ENCODE measurements around the gene MAGOH. TPM values are rescaled to one million over a fixed set of nuclear protein-coding genes. Genes with fewer than 3 reads are reported as not detected.
"Not testable (repeated sequence)": the region's sequence is repeated elsewhere in the genome, so short reads cannot be mapped to it uniquely, and the experiment has no call there.

The MAGOH gene
- total and polyA plus RNA-seq, 2 donors (not counting 1 experiment from before 2014, with no cell fraction given), result 10.8 to 45.6 TPM

DNA sequence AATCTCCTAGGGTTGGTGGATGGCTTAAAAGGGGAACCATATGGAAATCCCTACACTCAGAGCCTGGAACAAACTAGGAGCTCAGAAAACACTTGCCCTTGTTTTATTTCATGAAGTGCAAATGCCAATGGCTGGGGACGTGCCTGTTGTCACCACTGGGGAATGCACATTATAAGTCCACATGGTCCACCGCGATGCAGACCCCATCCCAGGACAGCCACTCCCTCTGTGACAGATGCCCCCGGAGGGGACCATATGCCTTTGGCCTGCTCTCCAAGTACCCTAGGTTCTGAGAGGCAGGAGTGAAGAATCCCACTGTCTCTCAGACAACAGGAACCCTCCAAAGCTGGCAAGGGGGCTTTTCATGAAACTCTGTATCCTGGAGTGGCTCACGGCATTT lies 47.2 kb upstream of the MAGOH start:
- intact Hi-C loops (cut with micrococcal nuclease), result no loop called here
- H3K79me2 ChIP-seq (ENCODE audit: control insufficient read depth, insufficient read depth, low read length), result no peaks in the 10 kb centered on the region
- H4K20me1 ChIP-seq (ENCODE audit: control insufficient read depth, insufficient read depth, low read length, poor library complexity, severe bottlenecking), result no peaks in the 10 kb centered on the region
- H3K27me3 ChIP-seq (replicated peaks in 1 of 4; ENCODE audit: control extremely low read depth in 1 of 4, control insufficient read depth in 3 of 4, insufficient read depth in 4 of 4, low read length in 3 of 4), result no peaks in the 10 kb centered on the region
- CTCF ChIA-PET, result interaction anchor here (0.8 kb wide), 1 partner anchor 108 kb away, joined by 4 read pairs; no protein-coding TSS in a partner anchor
- POLR2A ChIA-PET, result no interaction called here
- no peak overlapping the region for H3K27ac Mint-ChIP-seq
- H3K27me3 Mint-ChIP-seq, result no peaks in the 10 kb centered on the region
- H3K9me3 ChIP-seq (ENCODE audit: control extremely low read depth in 1 of 3, control insufficient read depth in 2 of 3, insufficient read depth in 1 of 3, low read length in 2 of 3), result no peaks in the 10 kb centered on the region
- H2AFZ ChIP-seq (ENCODE audit: insufficient read depth, low read depth, low read length, poor library complexity, severe bottlenecking), result no peak overlapping the region
- peaks cover 0 to 3% of the 10 kb centered on the region in 2 experiments for H3K36me3 ChIP-seq (replicated peaks in 1 of 2; ENCODE audit: control extremely low read depth in 1 of 2, control insufficient read depth in 1 of 2, extremely low read depth in 1 of 2, insufficient read depth in 2 of 2, low read length in 1 of 2)
- ATAC-seq (ENCODE audit: low read depth) (no peak), DNase-seq (no peak)
- H3K4me3 Mint-ChIP-seq, result no peak overlapping the region
- no peak overlapping the region for H3K4me2 ChIP-seq (replicated peaks; ENCODE audit: low read depth, low read length, poor library complexity, severe bottlenecking)
- TF ChIP-seq, protein P1, sequence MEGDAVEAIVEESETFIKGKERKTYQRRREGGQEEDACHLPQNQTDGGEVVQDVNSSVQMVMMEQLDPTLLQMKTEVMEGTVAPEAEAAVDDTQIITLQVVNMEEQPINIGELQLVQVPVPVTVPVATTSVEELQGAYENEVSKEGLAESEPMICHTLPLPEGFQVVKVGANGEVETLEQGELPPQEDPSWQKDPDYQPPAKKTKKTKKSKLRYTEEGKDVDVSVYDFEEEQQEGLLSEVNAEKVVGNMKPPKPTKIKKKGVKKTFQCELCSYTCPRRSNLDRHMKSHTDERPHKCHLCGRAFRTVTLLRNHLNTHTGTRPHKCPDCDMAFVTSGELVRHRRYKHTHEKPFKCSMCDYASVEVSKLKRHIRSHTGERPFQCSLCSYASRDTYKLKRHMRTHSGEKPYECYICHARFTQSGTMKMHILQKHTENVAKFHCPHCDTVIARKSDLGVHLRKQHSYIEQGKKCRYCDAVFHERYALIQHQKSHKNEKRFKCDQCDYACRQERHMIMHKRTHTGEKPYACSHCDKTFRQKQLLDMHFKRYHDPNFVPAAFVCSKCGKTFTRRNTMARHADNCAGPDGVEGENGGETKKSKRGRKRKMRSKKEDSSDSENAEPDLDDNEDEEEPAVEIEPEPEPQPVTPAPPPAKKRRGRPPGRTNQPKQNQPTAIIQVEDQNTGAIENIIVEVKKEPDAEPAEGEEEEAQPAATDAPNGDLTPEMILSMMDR (IDR thresholded peaks at IDR 0.05), result no peak
- no peak for TF ChIP-seq EZH2 (IDR thresholded peaks at IDR 0.05; ENCODE audit: borderline replicate concordance, insufficient read depth, low read depth, low read length, poor library complexity, severe bottlenecking)
- H3K4me3 ChIP-seq (ENCODE audit: control extremely low read depth in 1 of 5, extremely low read depth in 1 of 5, insufficient read depth in 1 of 5, low read depth in 2 of 5, low read length in 4 of 5), result no peak overlapping the region
- no peaks in the 10 kb centered on the region for H3K4me1 ChIP-seq (ENCODE audit: control insufficient read depth in 2 of 2, insufficient read depth in 2 of 2, low read length in 2 of 2)
- no peaks in the 10 kb centered on the region for H3K4me1 Mint-ChIP-seq
- no peak overlapping the region for H3K27ac ChIP-seq (ENCODE audit: low read length in 2 of 2)
- no peaks in the 10 kb centered on the region for H3K9me3 Mint-ChIP-seq (ENCODE audit: insufficient read depth)
- H3K9ac ChIP-seq (ENCODE audit: low read length), result no peak overlapping the region
- 97% methylated on average over 3 of the region's 5 CpGs for WGBS (ENCODE audit: insufficient coverage)

DNA sequence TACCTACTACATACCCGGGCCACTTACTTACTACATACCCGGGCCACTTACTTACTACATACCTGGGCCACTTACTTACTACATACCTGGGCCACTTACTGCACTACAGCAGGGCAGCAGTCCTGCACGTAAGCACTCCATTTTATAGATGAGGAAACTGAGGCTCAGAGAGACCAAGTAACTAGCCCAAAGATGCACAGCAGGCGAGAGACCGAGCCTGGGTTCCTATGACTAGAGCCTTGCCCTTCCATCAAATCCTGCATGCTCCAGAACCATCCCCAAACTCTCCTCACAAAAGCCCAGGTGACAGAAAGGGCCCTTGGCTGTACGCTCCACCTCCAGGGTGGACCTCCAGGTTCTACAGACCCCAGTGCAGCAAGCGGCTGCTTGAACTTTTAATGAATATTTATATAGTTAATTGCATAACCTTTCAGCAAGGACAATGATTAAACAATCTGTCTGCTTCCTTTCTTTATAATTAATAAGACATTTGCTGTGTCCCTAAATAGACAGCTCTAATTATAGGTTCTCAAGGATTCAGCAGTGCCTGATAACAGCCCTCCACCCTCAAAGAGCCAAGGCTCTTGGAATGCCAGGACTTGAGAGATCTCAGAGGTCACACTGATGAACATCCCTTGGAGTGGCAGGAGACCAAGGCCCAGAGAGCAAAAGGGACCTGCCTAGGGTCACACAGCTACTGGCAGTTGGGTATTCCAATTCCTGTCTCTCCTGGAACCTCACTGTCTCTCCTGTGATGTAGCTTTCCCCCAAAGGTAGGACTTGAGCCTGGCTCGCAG lies 46.1 kb upstream of the MAGOH start:
- no peak overlapping the region for H2AFZ ChIP-seq (ENCODE audit: insufficient read depth, low read depth, low read length, poor library complexity, severe bottlenecking)
- ATAC-seq (ENCODE audit: low read depth) (no peak), DNase-seq (no peak)
- no peaks in the 10 kb centered on the region for H3K9me3 ChIP-seq (ENCODE audit: control extremely low read depth in 1 of 3, control insufficient read depth in 2 of 3, insufficient read depth in 1 of 3, low read length in 2 of 3)
- no peak overlapping the region for H3K4me3 ChIP-seq (ENCODE audit: control extremely low read depth in 1 of 5, extremely low read depth in 1 of 5, insufficient read depth in 1 of 5, low read depth in 2 of 5, low read length in 4 of 5)
- WGBS (ENCODE audit: insufficient coverage), result 100% methylated on average over 4 of the region's 8 CpGs
- no peaks in the 10 kb centered on the region for H3K4me1 ChIP-seq (ENCODE audit: control insufficient read depth in 2 of 2, insufficient read depth in 2 of 2, low read length in 2 of 2)
- H3K27ac ChIP-seq (ENCODE audit: low read length in 2 of 2), result no peak overlapping the region
- ChIA-PET CTCF (no interaction called here), POLR2A (no interaction called here)
- Mint-ChIP-seq H3K27me3 (no peaks in the 10 kb centered on the region), H3K27ac (no peak overlapping the region), H3K4me3 (no peak overlapping the region), H3K9me3 (ENCODE audit: insufficient read depth) (no peaks in the 10 kb centered on the region), H3K4me1 (no peaks in the 10 kb centered on the region)
- H3K27me3 ChIP-seq (replicated peaks in 1 of 4; ENCODE audit: control extremely low read depth in 1 of 4, control insufficient read depth in 3 of 4, insufficient read depth in 4 of 4, low read length in 3 of 4), result no peaks in the 10 kb centered on the region
- no peak overlapping the region for H3K4me2 ChIP-seq (replicated peaks; ENCODE audit: low read depth, low read length, poor library complexity, severe bottlenecking)
- intact Hi-C loops (cut with micrococcal nuclease), result no loop called here
- no peaks in the 10 kb centered on the region for H4K20me1 ChIP-seq (ENCODE audit: control insufficient read depth, insufficient read depth, low read length, poor library complexity, severe bottlenecking)
- H3K36me3 ChIP-seq (replicated peaks in 1 of 2; ENCODE audit: control extremely low read depth in 1 of 2, control insufficient read depth in 1 of 2, extremely low read depth in 1 of 2, insufficient read depth in 2 of 2, low read length in 1 of 2), result peaks cover 0 to 3% of the 10 kb centered on the region in 2 experiments
- no peak overlapping the region for H3K9ac ChIP-seq (ENCODE audit: low read length)
- TF ChIP-seq EZH2 (IDR thresholded peaks at IDR 0.05; ENCODE audit: borderline replicate concordance, insufficient read depth, low read depth, low read length, poor library complexity, severe bottlenecking), result no peak
- TF ChIP-seq, protein P1 (IDR thresholded peaks at IDR 0.05), result no peak
- no peaks in the 10 kb centered on the region for H3K79me2 ChIP-seq (ENCODE audit: control insufficient read depth, insufficient read depth, low read length)

DNA sequence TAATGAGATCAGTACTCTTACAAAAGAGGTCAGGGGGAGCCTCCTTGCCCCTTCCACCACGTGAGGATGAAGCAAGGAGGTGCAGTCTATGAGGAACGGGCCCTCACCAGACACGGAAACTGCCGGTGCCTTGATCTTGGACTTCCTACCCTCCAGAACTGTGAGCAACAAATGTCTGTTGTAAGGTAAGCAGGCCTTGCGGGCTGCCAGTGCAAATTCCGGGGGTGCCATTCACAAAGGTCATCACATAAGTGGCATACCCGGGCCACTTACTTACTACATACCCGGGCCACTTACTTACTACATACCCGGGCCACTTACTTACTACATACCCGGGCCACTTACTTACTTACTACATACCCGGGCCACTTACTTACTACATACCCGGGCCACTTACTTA lies 44.8 kb upstream of the MAGOH start:
- ATAC-seq (ENCODE audit: low read depth); H3K36me3 ChIP-seq (replicated peaks in 1 of 2; ENCODE audit: control extremely low read depth in 1 of 2, control insufficient read depth in 1 of 2, extremely low read depth in 1 of 2, insufficient read depth in 2 of 2, low read length in 1 of 2); H3K4me3 ChIP-seq (ENCODE audit: control extremely low read depth in 1 of 5, extremely low read depth in 1 of 5, insufficient read depth in 1 of 5, low read depth in 2 of 5, low read length in 4 of 5); H3K4me2 ChIP-seq (replicated peaks; ENCODE audit: low read depth, low read length, poor library complexity, severe bottlenecking); H3K27ac ChIP-seq (ENCODE audit: low read length in 2 of 2); H3K9me3 ChIP-seq (ENCODE audit: control extremely low read depth in 1 of 3, control insufficient read depth in 2 of 3, insufficient read depth in 1 of 3, low read length in 2 of 3); H3K27me3 ChIP-seq (replicated peaks in 1 of 4; ENCODE audit: control extremely low read depth in 1 of 4, control insufficient read depth in 3 of 4, insufficient read depth in 4 of 4, low read length in 3 of 4); H3K4me1 ChIP-seq (ENCODE audit: control insufficient read depth in 2 of 2, insufficient read depth in 2 of 2, low read length in 2 of 2); H3K4me1 Mint-ChIP-seq; DNase-seq; H3K9ac ChIP-seq (ENCODE audit: low read length); H2AFZ ChIP-seq (ENCODE audit: insufficient read depth, low read depth, low read length, poor library complexity, severe bottlenecking); H3K27me3 Mint-ChIP-seq; H3K27ac Mint-ChIP-seq; H3K4me3 Mint-ChIP-seq; H3K9me3 Mint-ChIP-seq (ENCODE audit: insufficient read depth); intact Hi-C loops (cut with micrococcal nuclease); H4K20me1 ChIP-seq (ENCODE audit: control insufficient read depth, insufficient read depth, low read length, poor library complexity, severe bottlenecking); POLR2A ChIA-PET; H3K79me2 ChIP-seq (ENCODE audit: control insufficient read depth, insufficient read depth, low read length): not testable (repeated sequence)
- WGBS (ENCODE audit: insufficient coverage), result 96% methylated on average over 8 of the region's 12 CpGs
- CTCF ChIA-PET, result interaction anchor here (6.6 kb wide), 1 partner anchor 109 kb away, joined by 350 read pairs; no protein-coding TSS in a partner anchor
